ENCODE data around the gene CCDC51.

DNA sequence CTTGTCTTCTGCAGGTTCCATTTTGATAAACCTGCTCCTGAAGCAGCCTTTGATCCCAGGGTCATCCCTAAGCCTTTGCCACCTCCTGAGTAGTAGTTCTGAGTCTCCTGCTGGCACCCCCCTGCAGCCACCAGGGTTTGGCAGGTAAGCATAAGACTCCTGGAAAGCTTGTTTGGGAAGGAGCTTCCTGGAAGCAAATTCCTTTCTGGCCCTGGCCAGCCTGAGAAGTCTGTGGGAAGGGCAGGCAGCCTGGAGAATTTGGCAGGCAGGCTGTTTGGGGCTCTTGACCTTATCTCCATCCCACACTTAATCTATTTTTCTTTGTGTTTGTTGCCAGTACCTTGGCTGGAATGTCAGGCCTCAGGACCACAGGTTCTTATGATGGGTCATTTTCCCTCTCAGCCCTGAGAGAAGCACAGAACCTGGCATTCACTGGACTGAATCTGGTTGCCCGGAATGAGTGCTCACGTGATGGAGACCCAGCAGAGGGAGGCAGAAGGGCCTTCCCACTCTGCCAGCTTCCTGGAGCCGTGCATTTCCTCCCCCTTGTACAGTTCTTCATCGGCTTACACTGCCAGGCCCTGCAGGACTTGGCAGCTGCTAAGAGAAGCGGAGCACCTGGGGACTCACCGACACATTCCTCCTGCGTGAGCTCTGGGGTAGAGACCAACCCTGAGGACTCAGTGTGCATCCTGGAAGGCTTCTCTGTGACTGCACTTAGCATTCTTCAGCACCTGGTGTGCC, 20.0 kb upstream of the CCDC51 start:
- TF ChIP-seq CTCF (IDR thresholded peaks at IDR 0.05; ENCODE audit: low read depth, low read length) = no peak
- no peak for TF ChIP-seq EZH2phosphoT487 (IDR thresholded peaks at IDR 0.05; ENCODE audit: low read depth)
